NT2/D1 (cell line): ENCODE data around the gene PAPOLA.

Experiments
- SUZ12 ChIP-seq: IDR thresholded peaks from 2 replicates; pipeline ENCODE4 v1.6.1; 2011; ENCODE audit not compliant: insufficient read length, insufficient read depth; ENCODE audit errors: extremely low read depth
- YY1 ChIP-seq: IDR thresholded peaks from 2 replicates; pipeline ENCODE4 v1.6.1; 2011; ENCODE audit not compliant: insufficient read length, insufficient read depth
- ZNF274 ChIP-seq: IDR thresholded peaks from 2 replicates; pipeline ENCODE4 v1.6.1; 2011; ENCODE audit warnings: mild to moderate bottlenecking, low read depth, low read length

- no peak for TF ChIP-seq YY1
- no peak for TF ChIP-seq ZNF274
- no peak for TF ChIP-seq SUZ12
These were observed 87.4 kb downstream of the PAPOLA start for GRCh38 chr14:96589577-96589976.
